Limb (tissue), 2 donors: ENCODE data around the gene TRIM52.

Source experiments
- DNase-seq, 2 donors: peaks; one replicate each; pipeline ENCODE4 v3.0.0-alpha.2; 2016; ENCODE audit errors: extremely low spot score in 2 of 2

The TRIM52 gene

GRCh38 chr5:181233801-181234454 lies 27.0 kb downstream of the TRIM52 start:
- no peak for DNase-seq

- no peak for DNase-seq
These were observed 27.7 kb downstream of the TRIM52 start for GRCh38 chr5:181233088-181233800.

GRCh38 chr5:181232593-181232992 lies 28.4 kb downstream of the TRIM52 start:
- DNase-seq, result no peak

- DNase-seq, result no peak
These were observed 29.5 kb downstream of the TRIM52 start for GRCh38 chr5:181231432-181231831.

GRCh38 chr5:181230551-181230950 lies 30.4 kb downstream of the TRIM52 start:
- DNase-seq, result no peak

- DNase-seq, result no peak
These were observed 30.9 kb downstream of the TRIM52 start for GRCh38 chr5:181229996-181230395.

GRCh38 chr5:181224390-181225229 lies 36.3 kb downstream of the TRIM52 start:
- DNase-seq, result no peak

GRCh38 chr5:181223729-181224389 lies 37.1 kb downstream of the TRIM52 start:
- peak in 1 of 2 donors; percentile 59 for DNase-seq

- peak; percentile 98 for DNase-seq
These were observed 37.8 kb downstream of the TRIM52 start, which contains the start of gene TRIM41 for GRCh38 chr5:181223058-181223728. Gene TRIM41, plus strand, starts transcription at chr5:181223281. Its CDS starts 719 bp downstream, at chr5:181224000.

- peak in 1 of 2 donors; percentile 75 for DNase-seq
These were observed 38.3 kb downstream of the TRIM52 start for GRCh38 chr5:181222630-181223057.

GRCh38 chr5:181221792-181222629 lies 38.9 kb downstream of the TRIM52 start:
- peak; percentile 89 to 99 for DNase-seq

GRCh38 chr5:181221105-181221791 lies 39.7 kb downstream of the TRIM52 start:
- no peak for DNase-seq

- no peak for DNase-seq
These were observed 40.8 kb downstream of the TRIM52 start for GRCh38 chr5:181220178-181220515.

- DNase-seq, result no peak
These were observed 41.4 kb downstream of the TRIM52 start for GRCh38 chr5:181219262-181220177.

GRCh38 chr5:181218795-181219124 lies 42.2 kb downstream of the TRIM52 start:
- no peak for DNase-seq

- peak in 1 of 2 donors; percentile 53 for DNase-seq
These were observed 43.2 kb downstream of the TRIM52 start for GRCh38 chr5:181217803-181218062.

GRCh38 chr5:181217111-181217802 lies 43.7 kb downstream of the TRIM52 start:
- peak in 1 of 2 donors; percentile 75 for DNase-seq
